ENCODE results near the gene STYX.

STYX gene

GRCh38 chr14:52729925-52730708 lies at the start of gene STYX:
Gene STYX (plus strand): TSS chr14:52730166. CDS start chr14:52730475, 309 bp downstream.
- peak; percentile 96 for DNase-seq (ENCODE audit: low spot score)

GRCh38 chr14:52683985-52684520 lies 45.9 kb upstream of the STYX start:
- no peak for DNase-seq (ENCODE audit: low spot score)

GRCh38 chr14:52686176-52686575 lies 43.8 kb upstream of the STYX start:
- no peak for DNase-seq (ENCODE audit: low spot score)

- no peak for DNase-seq (ENCODE audit: low spot score)
Measured at GRCh38 chr14:52690983-52691760, 38.8 kb upstream of the STYX start.

- DNase-seq (ENCODE audit: low spot score), result peak; percentile 35
Measured at GRCh38 chr14:52692248-52692962, 37.6 kb upstream of the STYX start.

- no peak for DNase-seq (ENCODE audit: low spot score)
Measured at GRCh38 chr14:52693036-52693435, 36.9 kb upstream of the STYX start.

GRCh38 chr14:52693532-52693931 lies 36.4 kb upstream of the STYX start:
- DNase-seq (ENCODE audit: low spot score), result no peak

GRCh38 chr14:52694761-52695480 lies 35.0 kb upstream of the STYX start:
- peak; percentile 77 for DNase-seq (ENCODE audit: low spot score)

GRCh38 chr14:52695481-52696091 lies 34.4 kb upstream of the STYX start, which contains the start of gene ERO1A:
Gene ERO1A (minus strand): TSS chr14:52695558. CDS start chr14:52695481, 77 bp downstream.
- DNase-seq (ENCODE audit: low spot score), result peak; percentile 57

GRCh38 chr14:52700701-52701172 lies 29.2 kb upstream of the STYX start:
- DNase-seq (ENCODE audit: low spot score), result no peak

- no peak for DNase-seq (ENCODE audit: low spot score)
Measured at GRCh38 chr14:52701223-52701622, 28.7 kb upstream of the STYX start.

- no peak for DNase-seq (ENCODE audit: low spot score)
Measured at GRCh38 chr14:52703225-52703624, 26.7 kb upstream of the STYX start.

GRCh38 chr14:52703664-52704063 lies 26.3 kb upstream of the STYX start:
- DNase-seq (ENCODE audit: low spot score), result no peak

GRCh38 chr14:52706286-52706685 lies 23.7 kb upstream of the STYX start:
- DNase-seq (ENCODE audit: low spot score), result peak; percentile 71

- peak; percentile 94 for DNase-seq (ENCODE audit: low spot score)
Measured at GRCh38 chr14:52706724-52707706, 23.0 kb upstream of the STYX start, which contains the start of gene PSMC6. Gene PSMC6 (plus strand): TSS chr14:52707200. CDS start chr14:52707220, 20 bp downstream.

GRCh38 chr14:52711666-52712065 lies 18.3 kb upstream of the STYX start:
- DNase-seq (ENCODE audit: low spot score), result no peak

- no peak for DNase-seq (ENCODE audit: low spot score)
Measured at GRCh38 chr14:52716155-52716554, 13.8 kb upstream of the STYX start.

- no peak for DNase-seq (ENCODE audit: low spot score)
Measured at GRCh38 chr14:52723514-52724359, 6.2 kb upstream of the STYX start.

GRCh38 chr14:52724360-52724644 lies 5.7 kb upstream of the STYX start:
- DNase-seq (ENCODE audit: low spot score), result no peak
